Measurements from ENCODE around the gene APEH.

GRCh38 chr3:49718858-49719213 is 44.7 kb downstream of the APEH start:
- TF ChIP-seq CTCF (IDR thresholded peaks at IDR 0.05) (no peak), EZH2 (IDR thresholded peaks at IDR 0.05; ENCODE audit: borderline replicate concordance, insufficient read depth, low read depth, low read length, poor library complexity, severe bottlenecking) (no peak)

Data from B cell (primary cell).